ACHN (cell line): Measurements from ENCODE around the gene TULP3.
"Not testable (repeated sequence)": the region's sequence is repeated elsewhere in the genome, so short reads cannot be mapped to it uniquely, and the experiment has no call there.

ENCODE experiments used
- DNase-seq: peaks from one replicate; pipeline ENCODE4 v3.0.0-alpha.2; 2015
- in situ Hi-C: cut with HindIII; loops from 2 replicates; pipeline ENCODE4 v1.10.0; 2017; ENCODE audit warnings: low sequenced_read_pairs, low pct_ligation_motif_present, low pct_unique_long_range_greater_than_20kb

TULP3 gene

DNA sequence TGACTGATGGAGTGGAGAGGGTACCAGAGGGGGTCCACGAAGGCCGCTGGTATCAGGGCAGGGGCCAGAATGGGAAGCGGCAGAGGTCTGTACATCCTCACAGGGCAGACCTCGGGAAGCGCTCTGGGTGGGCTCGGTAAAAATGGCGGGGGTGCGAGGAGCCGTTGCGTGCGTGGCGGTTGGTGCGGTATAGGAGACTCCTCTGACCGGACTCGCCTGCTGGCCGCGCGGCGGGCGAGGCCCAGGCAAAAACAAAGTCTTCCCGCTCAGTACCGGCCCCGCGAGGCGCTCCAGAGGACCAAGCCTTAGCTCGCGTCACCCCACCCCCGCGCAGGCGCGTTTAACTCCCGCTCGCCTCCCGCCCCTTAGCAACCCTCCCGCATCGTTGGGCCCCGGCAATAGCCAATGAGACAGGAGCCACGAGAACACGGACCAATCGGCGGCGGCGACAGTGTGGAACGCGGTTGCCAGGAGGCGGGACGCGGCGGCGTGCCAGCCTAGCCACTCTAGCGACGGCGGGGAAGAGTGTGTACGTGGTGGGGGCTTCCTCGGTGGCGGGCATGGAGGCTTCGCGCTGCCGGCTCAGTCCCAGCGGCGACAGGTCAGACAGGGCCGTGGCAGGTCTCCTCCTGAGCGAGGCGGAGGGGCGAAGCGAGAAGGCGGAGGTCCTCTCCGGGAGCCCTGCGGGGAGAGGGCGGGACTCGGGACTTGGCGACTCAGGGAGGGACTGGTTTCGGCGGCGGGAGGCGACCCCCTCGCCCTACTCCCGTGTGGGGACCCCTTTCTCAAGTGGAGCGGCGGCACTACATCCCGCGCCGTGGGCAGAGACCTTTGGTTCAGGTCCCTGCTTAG lies at the start of gene TULP3:
TSS of gene TULP3 (plus strand) at position 504 of the 852 bp plus-strand sequence. CDS start at position 561, 57 bp downstream.
- in situ Hi-C loops = no loop called here
- DNase-seq = peak; percentile 100

GRCh38 chr12:2841056-2841650 lies 49.5 kb upstream of the TULP3 start:
- DNase-seq = no peak
- in situ Hi-C loops = no loop called here

DNA sequence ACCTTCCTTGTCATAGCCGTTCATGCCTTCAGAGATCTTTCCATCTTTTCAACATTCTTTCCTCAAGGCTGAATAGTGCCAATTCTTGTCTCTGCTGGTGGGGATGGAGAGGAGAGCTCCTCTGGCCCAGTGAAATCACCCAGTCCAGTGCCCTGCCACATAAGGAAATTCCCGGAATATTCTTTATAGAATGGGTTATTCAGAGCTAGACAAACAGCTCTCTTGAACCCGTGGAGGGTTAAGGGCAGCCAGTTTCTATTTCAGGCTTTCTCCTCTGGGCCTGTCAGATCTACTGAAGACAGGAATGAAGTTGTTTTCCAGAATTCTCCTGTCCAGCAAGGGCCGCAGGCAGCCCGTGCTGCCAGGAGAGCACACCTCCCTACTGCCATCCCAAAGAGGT lies 47.7 kb upstream of the TULP3 start:
- DNase-seq = no peak
- in situ Hi-C loops = no loop called here

- DNase-seq = no peak
Observed at GRCh38 chr12:2844786-2845185, 45.9 kb upstream of the TULP3 start.

GRCh38 chr12:2845280-2845679 lies 45.4 kb upstream of the TULP3 start:
- in situ Hi-C loops = no loop called here
- no peak for DNase-seq

More at GRCh38 chr12:2844786-2845185, 45.9 kb upstream of the TULP3 start:
- in situ Hi-C loops = no loop called here

- in situ Hi-C loops = no loop called here
- DNase-seq = no peak
Observed at GRCh38 chr12:2851931-2852330, 38.8 kb upstream of the TULP3 start.

GRCh38 chr12:2853626-2854025 lies 37.1 kb upstream of the TULP3 start:
- DNase-seq = peak; percentile 88
- in situ Hi-C loops = no loop called here

DNA sequence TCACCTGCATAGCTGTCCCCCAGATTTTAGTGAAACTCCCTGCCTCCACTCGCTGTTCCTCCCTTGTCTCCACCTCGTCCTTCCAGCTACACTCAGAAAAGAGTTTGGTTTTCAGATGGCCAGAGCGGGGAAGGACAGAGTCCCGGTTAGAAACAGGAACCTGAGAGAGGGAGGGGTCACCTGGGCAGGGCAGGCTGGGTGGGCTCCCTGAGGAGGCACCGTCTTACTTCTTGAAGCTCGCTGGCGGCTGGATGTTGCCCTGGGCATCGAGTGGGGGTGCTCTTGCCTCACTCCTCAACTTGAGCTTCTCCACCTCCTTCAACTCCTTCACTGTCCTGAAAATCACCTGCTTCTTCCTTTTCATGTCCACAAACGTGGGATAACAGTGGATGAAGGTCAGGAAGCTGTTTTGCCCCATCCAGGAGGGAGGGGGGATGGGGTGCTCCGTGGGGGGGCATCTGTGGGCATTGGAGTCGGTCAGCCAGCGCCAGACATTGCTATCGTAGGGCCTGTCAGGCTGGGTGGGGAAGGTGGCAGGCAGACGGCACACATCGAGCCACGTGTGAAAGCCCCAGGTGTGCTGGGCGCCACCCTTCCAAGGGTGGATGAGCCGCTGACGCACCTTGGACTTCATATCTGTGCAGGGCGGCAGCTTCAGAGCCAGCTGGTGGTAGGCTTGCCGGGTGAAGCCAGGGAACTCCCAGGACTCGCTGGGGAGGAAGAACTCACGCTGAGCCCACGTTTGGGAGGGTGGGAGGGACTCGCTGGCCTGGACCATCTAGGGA lies 35.8 kb upstream of the TULP3 start:
- in situ Hi-C loops = no loop called here

GRCh38 chr12:2855546-2855945 lies 35.1 kb upstream of the TULP3 start:
- DNase-seq = no peak
- in situ Hi-C loops = no loop called here

More for the DNA sequence above, 35.8 kb upstream of the TULP3 start:
- no peak for DNase-seq

DNA sequence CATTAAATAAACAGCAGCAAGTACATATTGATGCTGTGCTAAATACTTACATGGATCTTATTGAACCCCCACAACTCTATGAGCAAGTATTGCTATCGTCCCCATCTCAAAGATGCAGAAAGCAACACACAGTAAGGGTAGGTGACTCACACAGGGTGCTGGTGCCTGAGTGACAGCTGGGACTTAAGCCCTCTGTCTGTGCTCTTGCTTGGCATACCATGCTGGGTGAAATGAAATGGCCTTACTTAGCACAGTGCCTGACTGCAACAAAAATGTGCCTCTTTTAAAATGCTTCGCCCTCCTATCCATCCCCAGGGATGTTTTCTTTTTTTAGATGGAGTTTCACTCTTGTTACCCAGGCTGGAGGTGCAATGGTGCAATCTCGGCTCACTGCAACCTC lies 34.6 kb upstream of the TULP3 start:
- DNase-seq = no peak

GRCh38 chr12:2857021-2857431 lies 33.7 kb upstream of the TULP3 start, which contains the start of gene TEX52:
TSS of gene TEX52 (minus strand) at chr12:2857039. CDS start at chr12:2857026, 13 bp downstream.
- in situ Hi-C loops = no loop called here
- no peak for DNase-seq

More for the DNA sequence above, 34.6 kb upstream of the TULP3 start:
- in situ Hi-C loops = no loop called here

DNA sequence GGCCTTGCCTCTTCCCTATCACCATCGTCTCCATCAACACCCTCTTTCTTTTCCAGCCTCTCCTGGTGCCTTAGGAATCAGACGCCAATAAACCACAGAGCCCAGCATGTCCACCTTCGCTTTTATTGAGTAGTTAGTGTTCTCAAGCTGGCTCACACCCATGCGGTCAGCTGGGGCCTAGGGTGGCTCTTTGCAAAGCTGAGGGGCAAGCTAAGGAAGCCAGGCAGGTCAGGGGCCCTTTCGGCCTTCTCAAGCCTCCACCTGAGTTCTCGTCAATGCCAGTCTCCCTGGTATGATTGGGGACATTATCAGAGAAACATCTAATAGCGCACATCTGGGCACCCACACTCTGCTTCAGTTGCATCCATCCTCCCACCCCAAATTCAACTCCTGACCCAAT lies 33.1 kb upstream of the TULP3 start:
- no peak for DNase-seq
- in situ Hi-C loops = no loop called here

GRCh38 chr12:2858334-2858733 lies 32.4 kb upstream of the TULP3 start:
- in situ Hi-C loops = no loop called here
- DNase-seq = no peak

DNA sequence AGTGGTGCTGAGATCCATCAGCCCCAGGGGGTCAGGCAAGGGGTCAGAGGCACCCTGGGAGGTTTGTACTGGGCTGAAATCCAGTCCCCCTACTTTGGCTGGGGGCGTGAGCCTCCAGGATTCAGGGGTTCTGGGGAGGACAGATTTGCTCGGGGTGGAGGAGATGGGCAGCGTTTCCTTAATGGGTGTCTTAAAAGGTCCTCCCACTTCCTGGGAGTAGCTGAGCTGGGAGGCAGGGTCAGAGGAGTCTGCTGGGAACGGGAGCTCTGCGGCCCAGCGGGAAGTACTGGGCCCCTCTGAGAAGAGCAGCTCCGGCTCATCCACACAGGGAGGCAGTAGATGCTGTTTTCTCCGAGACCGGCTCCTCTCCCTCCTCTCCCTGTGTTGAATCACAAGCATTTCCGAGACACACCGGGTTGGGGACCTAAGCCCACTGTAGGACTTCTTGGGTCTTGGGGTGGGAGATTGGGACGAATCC lies 31.7 kb upstream of the TULP3 start:
- no peak for DNase-seq
- in situ Hi-C loops = no loop called here

DNA sequence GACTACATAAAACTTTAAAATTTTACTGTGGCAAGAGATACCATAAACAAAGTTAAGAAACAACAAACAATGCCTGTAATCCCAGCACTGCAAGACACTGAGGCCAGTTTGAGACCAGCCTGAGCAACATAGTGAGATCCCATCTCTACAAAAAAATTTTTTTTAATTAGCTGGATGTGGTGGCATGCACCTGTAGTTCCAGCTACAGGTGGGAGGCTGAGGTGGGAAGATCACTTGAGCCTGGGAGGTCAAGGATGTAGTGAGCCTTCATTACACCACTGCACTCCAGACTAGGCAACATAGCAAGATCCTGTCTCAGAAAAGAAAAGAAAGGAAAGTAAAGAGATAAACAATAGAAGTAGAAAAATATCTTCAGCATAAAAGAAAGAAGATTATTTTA lies 30.5 kb upstream of the TULP3 start:
- in situ Hi-C loops = no loop called here
- no peak for DNase-seq

DNA sequence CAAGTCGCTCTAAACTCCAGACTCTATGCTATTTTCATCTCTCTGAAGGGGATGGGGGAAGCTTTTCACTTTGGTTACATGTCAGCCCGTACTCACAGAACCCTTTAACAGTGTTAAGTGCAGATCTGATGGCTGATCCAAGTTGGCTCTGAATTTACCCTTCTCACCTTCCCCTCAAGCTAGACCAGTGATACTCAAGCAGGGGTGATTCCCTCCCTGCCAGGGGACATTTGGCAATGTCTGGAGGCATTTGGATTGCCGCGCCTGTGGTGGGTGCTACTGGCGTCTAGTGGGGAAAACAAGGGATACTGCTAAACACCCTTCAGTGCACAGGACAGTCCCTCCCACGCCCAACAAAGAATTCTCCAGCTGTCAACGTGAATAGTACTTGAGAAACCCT lies 27.8 kb upstream of the TULP3 start:
- in situ Hi-C loops = no loop called here

GRCh38 chr12:2863402-2863801 lies 27.3 kb upstream of the TULP3 start:
- in situ Hi-C loops, DNase-seq: not testable (repeated sequence)

More for the DNA sequence above, 27.8 kb upstream of the TULP3 start:
- no peak for DNase-seq

DNA sequence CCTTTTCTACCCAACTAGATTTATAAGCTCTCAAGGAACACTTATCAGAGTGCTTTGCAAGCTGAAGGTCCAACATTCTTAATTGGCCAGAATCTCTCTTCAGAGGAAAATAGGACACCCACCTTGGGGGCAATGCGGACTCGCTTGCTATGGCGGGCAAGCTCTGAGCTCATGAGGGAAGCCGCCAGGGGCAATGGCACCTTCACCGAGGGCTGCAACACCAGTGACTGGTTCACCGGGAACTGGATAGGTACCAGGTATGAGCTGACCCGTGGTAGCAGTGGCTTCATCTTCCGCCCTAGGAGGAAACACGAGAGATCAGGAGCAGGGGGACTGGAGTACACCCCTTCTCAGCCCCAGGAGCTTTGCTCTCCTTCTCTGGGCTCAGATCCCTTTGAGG lies 26.5 kb upstream of the TULP3 start:
- no peak for DNase-seq
- in situ Hi-C loops = no loop called here
